ENCODE data around the gene SNAI1. TPM values are rescaled to one million over a fixed set of nuclear protein-coding genes. Genes with fewer than 3 reads are reported as not detected.
"Not testable (repeated sequence)": the region's sequence is repeated elsewhere in the genome, so short reads cannot be mapped to it uniquely, and the experiment has no call there.

The SNAI1 gene
- total RNA-seq, 2 experiments from 2014 or later = 0.21 to 0.61 TPM

DNA sequence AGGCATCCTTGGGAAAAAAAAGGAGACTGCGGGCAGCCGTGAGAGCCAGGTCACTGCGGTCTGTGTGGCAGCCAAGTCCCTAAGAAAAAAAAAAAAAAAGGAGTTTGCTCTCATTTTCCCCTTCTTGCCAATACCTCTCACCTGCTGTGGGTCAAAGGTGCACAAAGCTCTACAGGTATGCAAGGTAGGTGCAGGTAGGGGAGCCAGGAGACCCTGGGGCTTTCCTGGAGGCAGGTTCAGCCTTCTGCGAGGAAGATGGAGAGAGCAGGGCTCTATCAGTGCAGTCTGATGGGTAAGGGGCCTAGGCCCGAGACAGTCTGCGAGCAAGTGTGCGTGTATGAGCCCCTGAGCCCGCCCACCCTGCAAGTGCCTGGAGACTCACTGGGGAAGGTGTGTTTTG, 12.3 kb upstream of the SNAI1 start:
- H3K4me1 Mint-ChIP-seq = no peaks in the 10 kb centered on the region
- no peak for DNase-seq
- CTCF ChIA-PET = interaction anchor here (1.2 to 16.2 kb wide), 3 partner anchors 8 to 100 kb away, joined by 3 to 481 read pairs (median 20); no protein-coding TSS in a partner anchor
- no peak for ATAC-seq
- no peaks in the 10 kb centered on the region for H3K9me3 Mint-ChIP-seq (ENCODE audit: low read depth)
- H3K36me3 Mint-ChIP-seq = no peaks in the 10 kb centered on the region
- H3K27ac Mint-ChIP-seq = no peak overlapping the region
- no peak overlapping the region for H3K4me3 Mint-ChIP-seq
- H3K27me3 Mint-ChIP-seq = no peaks in the 10 kb centered on the region

DNA sequence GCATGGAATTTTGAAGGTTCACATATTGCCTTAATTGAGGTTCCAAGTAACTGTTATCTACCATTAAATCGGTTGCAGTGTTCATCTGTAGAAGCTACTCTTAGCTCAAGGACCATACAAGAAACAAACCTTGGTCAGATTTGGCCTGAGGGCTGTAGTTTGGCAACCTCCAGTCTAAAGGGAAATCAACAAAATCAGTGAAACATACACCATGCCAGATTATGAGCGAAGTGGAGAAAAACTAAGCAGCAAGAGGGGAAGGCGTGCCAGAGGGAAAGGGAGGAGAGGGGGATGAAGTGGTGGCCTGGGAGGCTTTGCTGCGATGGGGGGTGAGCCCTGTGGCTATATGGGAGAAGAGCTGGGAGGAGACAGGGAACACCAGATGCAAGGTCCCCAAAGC, 8.8 kb upstream of the SNAI1 start:
- H3K36me3 Mint-ChIP-seq = no peaks in the 10 kb centered on the region
- H3K27me3 Mint-ChIP-seq = peaks cover 5% of the 10 kb centered on the region
- H3K9me3 Mint-ChIP-seq (ENCODE audit: low read depth) = no peaks in the 10 kb centered on the region
- CTCF ChIA-PET = interaction anchor here (0.5 to 16.2 kb wide), 4 partner anchors 8 to 196 kb away, joined by 3 to 481 read pairs (median 4); no protein-coding TSS in a partner anchor
- no peak for DNase-seq
- no peak for ATAC-seq
- H3K27ac Mint-ChIP-seq = no peak overlapping the region
- H3K4me1 Mint-ChIP-seq = peaks cover 3% of the 10 kb centered on the region
- no peak overlapping the region for H3K4me3 Mint-ChIP-seq

DNA sequence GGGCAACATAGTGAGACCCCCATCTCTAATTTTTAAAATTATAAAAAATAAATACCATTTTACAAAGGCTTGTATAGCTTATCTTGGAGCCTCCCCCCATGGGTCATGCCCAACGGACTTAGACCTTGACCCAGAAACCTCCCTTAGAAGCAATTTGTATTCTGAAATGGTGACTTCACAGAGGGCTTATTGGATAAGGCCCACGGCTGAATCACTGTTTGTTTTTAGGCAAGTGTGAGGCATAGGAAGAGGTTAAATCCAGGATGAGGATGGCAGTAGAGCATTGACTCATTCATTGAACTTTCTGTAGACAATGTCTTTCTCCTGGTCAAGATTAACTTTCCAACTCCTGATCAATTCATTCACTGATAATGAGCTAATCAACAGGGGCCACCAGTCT, 6.2 kb upstream of the SNAI1 start:
- Mint-ChIP-seq H3K27me3 (peaks cover 23% of the 10 kb centered on the region), H3K9me3 (ENCODE audit: low read depth) (no peaks in the 10 kb centered on the region), H3K4me1 (peaks cover 3% of the 10 kb centered on the region), H3K27ac (no peak overlapping the region), H3K4me3 (no peak overlapping the region), H3K36me3 (no peaks in the 10 kb centered on the region)
- DNase-seq (no peak), ATAC-seq (no peak)
- CTCF ChIA-PET = interaction anchor here (1.2 to 16.2 kb wide), 6 partner anchors 12 to 193 kb away, joined by 4 to 481 read pairs (median 6); partner anchors contain the start of gene PEDS1

DNA sequence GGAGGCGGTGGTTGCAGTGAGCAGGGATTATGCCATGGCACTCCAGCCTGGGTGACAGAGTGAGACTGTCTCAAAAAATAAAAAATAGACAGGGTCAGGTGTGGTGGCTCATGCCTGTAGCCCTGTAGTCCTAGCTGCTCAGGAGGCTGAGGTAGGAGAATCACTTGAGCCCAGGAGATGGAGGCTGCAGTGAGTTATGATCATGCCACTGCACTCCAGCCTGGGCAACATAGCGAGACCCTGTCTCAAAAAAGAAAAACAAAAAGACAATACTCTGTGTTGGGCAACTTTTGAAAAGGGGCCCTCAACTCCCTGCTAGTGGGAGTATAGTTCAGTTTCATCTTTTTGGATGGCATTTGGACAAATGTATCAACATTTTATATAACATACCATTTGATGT, 5.0 kb upstream of the SNAI1 start:
- DNase-seq; H3K9me3 Mint-ChIP-seq (ENCODE audit: low read depth); H3K27ac Mint-ChIP-seq; H3K4me3 Mint-ChIP-seq; H3K4me1 Mint-ChIP-seq; H3K36me3 Mint-ChIP-seq; ATAC-seq: not testable (repeated sequence)
- peaks cover 30% of the 10 kb centered on the region for H3K27me3 Mint-ChIP-seq
- CTCF ChIA-PET = interaction anchor here (1.0 to 16.2 kb wide), 12 partner anchors 8 to 306 kb away, joined by 3 to 481 read pairs (median 18); partner anchors contain the start of genes PEDS1 and RNF114

DNA sequence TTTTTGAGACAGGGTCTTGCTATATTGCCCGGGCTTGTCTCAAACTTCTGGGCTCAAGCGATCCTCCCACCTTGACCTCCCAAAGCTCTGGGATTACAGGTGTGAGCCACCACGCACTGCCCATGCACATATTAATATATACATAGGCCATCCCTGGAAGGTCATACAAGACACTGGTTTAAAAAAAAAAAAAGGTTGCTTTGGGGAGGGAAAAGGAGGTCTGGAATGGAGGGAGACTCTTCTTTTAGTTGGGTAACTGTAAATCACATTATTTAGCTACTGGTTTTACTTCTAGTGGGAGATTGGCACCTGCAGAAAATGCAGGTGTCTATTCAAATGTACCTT, 4.1 kb upstream of the SNAI1 start:
- Mint-ChIP-seq H3K4me3 (no peak overlapping the region), H3K36me3 (no peaks in the 10 kb centered on the region), H3K27me3 (peaks cover 30% of the 10 kb centered on the region), H3K4me1 (peaks cover 17% of the 10 kb centered on the region), H3K27ac (no peak overlapping the region), H3K9me3 (ENCODE audit: low read depth) (no peaks in the 10 kb centered on the region)
- ATAC-seq = no peak
- DNase-seq = no peak
- CTCF ChIA-PET = interaction anchor here (0.8 to 16.2 kb wide), 51 partner anchors 9 to 610 kb away, joined by 3 to 481 read pairs (median 5); partner anchors contain the start of genes PEDS1, RNF114 and UBE2V1

DNA sequence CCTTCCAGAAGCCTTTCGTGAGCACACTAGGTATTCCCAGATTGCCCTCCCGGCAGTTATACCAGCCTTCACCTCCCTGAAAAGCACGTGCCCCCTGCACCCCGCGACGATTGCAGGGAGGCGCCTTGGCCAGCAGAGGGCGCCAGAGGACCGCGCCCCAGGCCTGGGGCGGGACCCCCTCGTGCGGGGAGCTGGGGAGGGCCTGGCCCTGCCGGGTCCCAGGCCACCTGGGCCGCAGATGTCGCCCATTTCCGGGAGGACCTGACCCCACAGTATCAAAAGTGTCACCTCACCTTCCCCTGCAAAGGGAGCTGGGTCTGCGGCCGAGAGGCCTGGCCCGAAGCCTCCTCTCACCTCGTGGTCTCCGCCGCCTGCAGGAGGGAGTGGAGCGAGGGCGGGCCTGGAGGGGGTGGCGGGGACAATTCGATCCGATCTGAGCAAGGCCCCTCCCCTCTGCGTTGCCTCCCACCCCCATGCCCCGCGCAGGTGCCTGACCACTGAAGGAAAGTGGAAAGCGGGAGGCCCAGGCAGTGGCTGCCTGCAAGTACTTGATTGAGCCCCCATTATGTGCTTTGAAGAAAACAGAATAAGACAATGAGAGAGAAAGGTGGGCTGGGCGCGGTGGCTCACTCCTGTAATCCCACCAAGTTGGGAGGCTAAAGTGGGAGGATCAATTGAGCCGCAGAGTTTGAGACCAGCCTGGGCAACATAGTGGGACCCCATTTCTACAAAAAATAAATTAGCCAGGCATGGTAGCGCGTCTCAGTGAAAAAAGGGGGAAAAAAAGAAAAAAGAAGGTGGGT, 3.5 kb upstream of the SNAI1 start:
- Mint-ChIP-seq H3K9me3 (ENCODE audit: low read depth) (no peaks in the 10 kb centered on the region), H3K36me3 (no peaks in the 10 kb centered on the region), H3K27me3 (peaks cover 30% of the 10 kb centered on the region), H3K4me3 (no peak overlapping the region), H3K27ac (no peak overlapping the region), H3K4me1 (peaks cover 18% of the 10 kb centered on the region)
- peak; percentile 60 for ATAC-seq
- CTCF ChIA-PET = interaction anchor here (0.5 to 16.2 kb wide), 62 partner anchors 9 to 609 kb away, joined by 3 to 481 read pairs (median 5); partner anchors contain the start of genes PEDS1, RNF114 and UBE2V1
- DNase-seq = peak; percentile 73

DNA sequence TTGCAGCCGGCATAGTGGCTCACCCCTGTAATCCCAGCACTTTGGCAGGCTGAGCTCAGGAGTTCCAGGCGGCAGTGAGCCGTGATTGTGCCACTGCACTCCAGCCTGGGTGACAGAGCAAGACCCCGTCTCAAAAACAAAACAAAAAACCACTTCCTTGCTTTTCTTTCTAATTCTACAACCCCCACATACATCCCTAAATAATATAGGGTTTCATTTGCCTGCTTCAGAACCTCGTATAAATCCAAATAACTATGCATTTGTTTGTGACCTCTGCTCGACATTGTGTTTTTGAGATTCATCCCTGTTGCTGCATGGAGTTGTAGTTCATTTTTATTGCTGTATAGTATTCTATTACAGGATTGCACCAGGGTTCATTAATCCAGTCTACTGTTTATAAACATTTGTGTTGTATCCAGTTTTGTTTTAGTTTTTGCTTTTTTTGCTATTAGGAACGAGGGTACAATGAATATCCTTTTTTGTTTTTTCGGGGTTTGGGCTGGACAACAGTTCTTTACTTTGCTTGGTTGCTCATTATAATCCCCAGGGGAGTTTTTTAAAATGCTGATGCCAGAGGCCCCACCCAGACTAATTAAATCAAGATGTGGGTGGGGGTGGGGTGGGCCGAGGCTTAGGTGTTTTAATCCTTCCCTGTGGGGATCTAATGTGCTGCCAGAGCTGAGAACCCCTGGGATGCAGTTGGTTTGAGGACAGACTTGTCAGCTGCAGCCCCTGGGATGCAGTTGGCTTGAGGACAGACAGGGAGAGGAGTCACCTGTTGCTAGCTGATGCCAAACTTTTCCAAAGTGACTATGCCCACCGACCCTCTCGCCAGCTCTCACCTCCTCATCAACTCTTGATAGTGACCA, 2.4 kb upstream of the SNAI1 start:
- no peak for ATAC-seq
- H3K27me3 Mint-ChIP-seq = peaks cover 30% of the 10 kb centered on the region
- H3K9me3 Mint-ChIP-seq (ENCODE audit: low read depth) = no peaks in the 10 kb centered on the region
- H3K4me3 Mint-ChIP-seq = no peak overlapping the region
- peaks cover 18% of the 10 kb centered on the region for H3K4me1 Mint-ChIP-seq
- no peak for DNase-seq
- H3K27ac Mint-ChIP-seq = no peak overlapping the region
- CTCF ChIA-PET = interaction anchor here (1.1 to 16.2 kb wide), 15 partner anchors 15 to 199 kb away, joined by 3 to 481 read pairs (median 7); partner anchors contain the start of gene RNF114
- no peaks in the 10 kb centered on the region for H3K36me3 Mint-ChIP-seq

DNA sequence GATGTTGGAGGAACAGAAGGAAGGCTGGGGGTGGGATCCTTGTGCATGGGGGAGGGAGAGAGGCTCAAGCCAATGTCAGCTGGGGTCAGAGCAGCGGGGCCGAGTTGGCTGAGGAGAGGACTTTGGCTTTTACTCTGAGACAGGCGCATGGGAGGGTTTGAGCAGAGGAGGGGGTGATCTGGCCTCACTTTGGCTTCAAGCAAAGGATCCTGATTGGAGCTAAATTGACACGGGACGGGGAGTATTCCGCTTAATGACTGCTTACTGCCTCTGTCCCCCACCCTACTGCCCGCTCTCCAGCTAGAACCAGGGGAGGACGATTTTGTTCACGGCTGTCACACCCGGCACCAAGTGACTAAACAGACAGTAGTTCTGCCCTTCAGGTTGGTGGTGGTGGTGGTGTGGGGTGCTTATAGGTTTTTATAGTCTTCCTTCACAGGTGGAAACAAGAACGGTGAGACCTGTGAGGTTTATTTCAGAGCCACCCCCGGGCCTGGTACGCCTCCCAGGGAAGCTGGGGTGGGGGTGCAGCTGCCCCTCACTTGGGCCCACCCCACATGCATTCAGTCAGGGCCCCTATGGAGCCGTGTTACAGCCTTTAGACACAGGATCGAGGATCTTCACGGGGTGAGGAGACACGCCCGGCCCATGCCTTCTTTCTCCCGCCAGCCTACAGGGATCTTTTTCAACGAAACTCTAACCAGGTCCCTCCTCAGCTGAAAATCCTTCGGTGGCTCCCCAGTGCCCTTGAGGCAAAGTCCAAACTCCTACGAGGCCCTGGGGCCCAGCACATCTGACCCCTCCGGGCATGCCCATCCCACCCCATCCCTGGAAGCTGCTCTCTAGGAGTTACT, 1.3 kb upstream of the SNAI1 start:
- Mint-ChIP-seq H3K4me3 (no peak overlapping the region), H3K27me3 (peaks cover 30% of the 10 kb centered on the region)
- ATAC-seq = no peak

DNA sequence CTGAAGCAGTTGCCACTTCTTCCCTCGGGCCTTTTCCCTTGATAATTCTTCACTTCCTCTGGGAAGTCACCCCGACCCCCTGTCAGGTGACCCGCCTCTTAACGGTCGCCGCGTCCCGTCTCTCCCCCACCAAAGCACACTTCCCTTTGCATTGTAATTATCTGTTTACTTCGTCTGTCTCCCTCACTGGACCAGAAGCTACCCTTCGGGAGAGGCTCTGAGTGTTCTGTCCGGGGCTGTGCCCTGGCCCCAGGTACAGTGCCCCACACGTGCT, 771 bp upstream of the SNAI1 start:
- Mint-ChIP-seq H3K27ac (no peak overlapping the region), H3K4me1 (peaks cover 18% of the 10 kb centered on the region), H3K9me3 (ENCODE audit: low read depth) (no peaks in the 10 kb centered on the region), H3K36me3 (no peaks in the 10 kb centered on the region), H3K4me3 (peak overlapping the region; percentile 11), H3K27me3 (peaks cover 26% of the 10 kb centered on the region)
- no peak for ATAC-seq
- CTCF ChIA-PET = interaction anchor here (0.6 to 16.2 kb wide), 11 partner anchors 30 to 201 kb away, joined by 3 to 481 read pairs (median 3); no protein-coding TSS in a partner anchor
- no peak for DNase-seq

More for the DNA sequence above, 1.3 kb upstream of the SNAI1 start:
- Mint-ChIP-seq H3K36me3 (no peaks in the 10 kb centered on the region), H3K27ac (no peak overlapping the region), H3K9me3 (ENCODE audit: low read depth) (no peaks in the 10 kb centered on the region), H3K4me1 (peaks cover 18% of the 10 kb centered on the region)
- CTCF ChIA-PET = interaction anchor here (0.5 to 16.2 kb wide), 15 partner anchors 25 to 202 kb away, joined by 3 to 481 read pairs (median 3); no protein-coding TSS in a partner anchor
- no peak for DNase-seq

DNA sequence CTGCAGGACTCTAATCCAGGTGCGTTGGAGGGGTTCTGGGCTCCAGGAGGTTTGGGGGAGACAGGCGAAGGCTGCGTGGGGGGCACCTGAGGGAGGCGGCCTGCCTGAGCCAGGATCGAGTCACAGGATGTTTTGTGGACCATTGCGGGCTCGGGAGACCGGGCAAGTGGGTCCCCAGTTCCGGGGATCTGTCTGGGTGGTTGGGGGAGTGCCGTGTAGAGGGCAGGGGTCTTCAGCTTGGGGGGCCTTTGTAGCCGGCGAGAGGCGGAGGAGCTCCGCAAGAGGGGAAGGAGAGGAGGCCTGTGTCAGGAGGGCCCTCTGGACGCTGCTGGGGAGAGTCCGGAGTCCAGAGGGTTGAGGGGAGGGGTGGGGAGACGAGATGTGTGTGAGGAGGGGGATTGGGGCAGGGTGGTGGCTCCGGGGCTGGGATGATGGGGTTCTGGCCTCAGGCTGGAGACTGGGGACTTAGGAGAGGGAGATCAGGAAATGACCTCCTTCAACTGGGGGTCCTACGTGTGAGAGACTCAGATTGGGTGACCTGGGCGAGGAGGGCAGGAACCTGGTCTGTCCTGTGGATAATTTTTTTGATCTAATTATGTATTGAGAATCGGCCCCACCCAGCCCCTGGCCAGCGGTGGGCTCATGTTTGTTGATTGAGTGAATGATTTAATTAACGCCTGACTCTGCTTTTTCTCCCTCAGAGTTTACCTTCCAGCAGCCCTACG, 505 bp downstream of the SNAI1 start:
- peaks cover 26% of the 10 kb centered on the region for H3K27me3 Mint-ChIP-seq
- CTCF ChIA-PET = interaction anchor here (0.6 to 16.2 kb wide), 3 partner anchors 16 to 200 kb away, joined by 4 to 481 read pairs (median 7); no protein-coding TSS in a partner anchor
- ATAC-seq = no peak
- H3K9me3 Mint-ChIP-seq (ENCODE audit: low read depth) = no peaks in the 10 kb centered on the region
- peaks cover 18% of the 10 kb centered on the region for H3K4me1 Mint-ChIP-seq
- H3K36me3 Mint-ChIP-seq = no peaks in the 10 kb centered on the region
- H3K27ac Mint-ChIP-seq = no peak overlapping the region
- no peak for DNase-seq
- H3K4me3 Mint-ChIP-seq = peak overlapping the region; percentile 41

DNA sequence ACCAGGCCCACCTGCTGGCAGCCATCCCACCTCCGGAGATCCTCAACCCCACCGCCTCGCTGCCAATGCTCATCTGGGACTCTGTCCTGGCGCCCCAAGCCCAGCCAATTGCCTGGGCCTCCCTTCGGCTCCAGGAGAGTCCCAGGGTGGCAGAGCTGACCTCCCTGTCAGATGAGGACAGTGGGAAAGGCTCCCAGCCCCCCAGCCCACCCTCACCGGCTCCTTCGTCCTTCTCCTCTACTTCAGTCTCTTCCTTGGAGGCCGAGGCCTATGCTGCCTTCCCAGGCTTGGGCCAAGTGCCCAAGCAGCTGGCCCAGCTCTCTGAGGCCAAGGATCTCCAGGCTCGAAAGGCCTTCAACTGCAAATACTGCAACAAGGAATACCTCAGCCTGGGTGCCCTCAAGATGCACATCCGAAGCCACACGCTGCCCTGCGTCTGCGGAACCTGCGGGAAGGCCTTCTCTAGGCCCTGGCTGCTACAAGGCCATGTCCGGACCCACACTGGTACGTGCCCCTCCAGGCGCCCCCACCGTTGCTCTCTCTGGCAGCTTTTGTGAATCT, 1.1 kb downstream of the SNAI1 start:
- ATAC-seq (no peak), DNase-seq (no peak)
- peaks cover 15% of the 10 kb centered on the region for H3K4me1 Mint-ChIP-seq
- CTCF ChIA-PET = interaction anchor here (1.2 to 16.2 kb wide), 2 partner anchors 87 to 185 kb away, joined by 4 to 481 read pairs; no protein-coding TSS in a partner anchor
- no peak overlapping the region for H3K4me3 Mint-ChIP-seq
- no peaks in the 10 kb centered on the region for H3K9me3 Mint-ChIP-seq (ENCODE audit: low read depth)
- H3K36me3 Mint-ChIP-seq = no peaks in the 10 kb centered on the region
- peaks cover 26% of the 10 kb centered on the region for H3K27me3 Mint-ChIP-seq
- no peak overlapping the region for H3K27ac Mint-ChIP-seq

Data from activated CD8-positive, alpha-beta memory T cell treated with anti-CD3 and anti-CD28 coated beads, Interleukin-2, amount 10 ng/mL, durations not matched to agents 7 days and 5 days (primary cell).